Activated effector memory CD4-positive, alpha-beta T cell treated with Interleukin-2 at 50 U/mL for 16 hours (primary cell): ENCODE data around the gene PPP2R2C.

ENCODE experiments used
- DNase-seq: peaks from one replicate; pipeline ENCODE4 v3.0.0-alpha.2; 2020

PPP2R2C gene

GRCh38 chr4:6360385-6360784, 112.0 kb downstream of the PPP2R2C start:
- no peak for DNase-seq

- DNase-seq = no peak
These were observed 112.7 kb downstream of the PPP2R2C start for GRCh38 chr4:6359536-6360308.

GRCh38 chr4:6357476-6357875, 114.9 kb downstream of the PPP2R2C start:
- no peak for DNase-seq

- DNase-seq = no peak
These were observed 116.3 kb downstream of the PPP2R2C start for GRCh38 chr4:6356076-6356560.

- no peak for DNase-seq
These were observed 117.4 kb downstream of the PPP2R2C start for GRCh38 chr4:6355052-6355451.

- DNase-seq = no peak
These were observed 117.8 kb downstream of the PPP2R2C start for GRCh38 chr4:6354626-6355025.

- DNase-seq = no peak
These were observed 118.3 kb downstream of the PPP2R2C start for GRCh38 chr4:6354119-6354518.

- no peak for DNase-seq
These were observed 120.3 kb downstream of the PPP2R2C start for GRCh38 chr4:6352031-6352692.

- no peak for DNase-seq
These were observed 121.0 kb downstream of the PPP2R2C start for GRCh38 chr4:6351246-6352000.

- DNase-seq = no peak
These were observed 121.8 kb downstream of the PPP2R2C start for GRCh38 chr4:6350646-6351045.

- no peak for DNase-seq
These were observed 122.4 kb downstream of the PPP2R2C start for GRCh38 chr4:6349896-6350603.

GRCh38 chr4:6348408-6348807, 124.0 kb downstream of the PPP2R2C start:
- DNase-seq = no peak

- no peak for DNase-seq
These were observed 124.8 kb downstream of the PPP2R2C start for GRCh38 chr4:6347511-6348045.

GRCh38 chr4:6346373-6347110, 125.9 kb downstream of the PPP2R2C start:
- DNase-seq = no peak

GRCh38 chr4:6345866-6346265, 126.5 kb downstream of the PPP2R2C start:
- no peak for DNase-seq

- DNase-seq = no peak
These were observed 127.2 kb downstream of the PPP2R2C start for GRCh38 chr4:6345096-6345830.

- DNase-seq = no peak
These were observed 128.4 kb downstream of the PPP2R2C start for GRCh38 chr4:6343939-6344408.

GRCh38 chr4:6342530-6343293, 129.7 kb downstream of the PPP2R2C start:
- no peak for DNase-seq

GRCh38 chr4:6341696-6342095, 130.7 kb downstream of the PPP2R2C start:
- no peak for DNase-seq

- DNase-seq = no peak
These were observed 131.9 kb downstream of the PPP2R2C start for GRCh38 chr4:6340446-6341015.
